ENCODE measurements around the gene B3GNT7. TPM values are rescaled to one million over a fixed set of nuclear protein-coding genes. Genes with fewer than 3 reads are reported as not detected.

The B3GNT7 gene
- total and polyA plus RNA-seq, 2 donors = 1.3 to 1.7 TPM

DNA sequence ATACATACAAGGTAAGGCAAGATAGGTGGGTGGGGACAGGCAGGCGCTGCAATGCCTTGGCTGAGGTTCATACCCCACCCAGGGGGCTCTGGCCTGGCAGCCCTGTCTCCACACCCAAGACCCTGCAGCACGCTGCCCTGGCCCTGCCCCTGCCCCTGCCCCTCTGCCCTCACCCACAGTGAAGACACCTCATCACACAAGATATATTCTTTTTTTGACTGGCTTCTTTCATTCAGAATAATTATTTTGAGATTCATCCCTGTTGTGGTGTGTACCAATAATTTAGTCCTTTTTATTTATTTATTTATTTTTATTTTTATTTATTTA is 11.4 kb upstream of the B3GNT7 start:
- DNase-seq (ENCODE audit: extremely low spot score) = no peak

DNA sequence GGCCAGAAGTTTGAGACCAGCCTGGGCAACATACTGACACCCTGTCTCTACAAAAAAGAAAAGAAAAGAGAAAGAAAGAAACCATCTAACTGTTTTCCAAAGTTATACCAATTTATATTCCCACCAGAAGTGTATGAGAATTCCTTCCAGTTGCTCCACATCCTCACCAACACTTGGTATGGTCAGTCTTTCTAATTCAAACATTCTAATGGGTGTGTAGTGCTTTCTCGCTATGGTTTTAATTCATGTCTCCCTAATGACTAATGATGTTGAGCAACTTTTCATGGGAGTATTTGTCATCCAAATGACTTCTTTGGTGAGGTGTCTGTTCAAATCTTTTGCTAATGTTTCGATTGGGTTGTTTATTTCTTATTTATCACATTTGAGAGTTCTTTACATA is 10.5 kb upstream of the B3GNT7 start:
- no peaks in the 10 kb centered on the region for H3K36me3 ChIP-seq (ENCODE audit: insufficient read depth)
- H3K27ac ChIP-seq (ENCODE audit: low read depth) = no peak overlapping the region
- DNase-seq (ENCODE audit: extremely low spot score) = no peak
- no peaks in the 10 kb centered on the region for H3K4me1 ChIP-seq (ENCODE audit: insufficient read depth)
- WGBS = 98% methylated on average over 2 of the region's 2 CpGs
- no peak overlapping the region for H3K4me3 ChIP-seq (ENCODE audit: low read depth, low read length)

More for the DNA sequence above, 11.4 kb upstream of the B3GNT7 start:
- Histone ChIP-seq H3K27ac (ENCODE audit: low read depth) (no peak overlapping the region), H3K4me1 (ENCODE audit: insufficient read depth) (no peaks in the 10 kb centered on the region), H3K4me3 (ENCODE audit: low read depth, low read length) (no peak overlapping the region), H3K36me3 (ENCODE audit: insufficient read depth) (no peaks in the 10 kb centered on the region)
- WGBS = 88% methylated on average over 2 of the region's 2 CpGs

DNA sequence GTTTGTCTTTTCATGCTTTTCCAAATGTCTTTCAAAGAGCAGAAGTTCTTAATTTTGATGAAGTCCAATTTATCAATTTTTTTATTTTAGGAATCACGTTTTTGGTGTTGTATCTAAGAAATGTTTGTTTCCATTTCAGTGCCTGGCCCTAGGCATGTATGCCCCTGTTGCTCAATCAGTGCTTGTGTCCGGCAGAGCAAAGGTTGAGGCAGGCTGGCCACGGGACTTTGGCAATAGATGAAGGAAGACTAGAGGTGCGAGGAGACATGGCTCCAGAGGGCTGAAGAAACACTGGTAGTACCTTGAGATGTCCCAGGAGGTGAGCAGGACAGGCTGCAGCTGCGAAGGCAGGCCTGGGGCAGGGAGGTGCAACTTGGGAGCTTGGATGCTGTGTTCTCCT is 10.1 kb upstream of the B3GNT7 start:
- no peaks in the 10 kb centered on the region for H3K4me1 ChIP-seq (ENCODE audit: insufficient read depth)
- no peak for DNase-seq (ENCODE audit: extremely low spot score)
- no peak overlapping the region for H3K27ac ChIP-seq (ENCODE audit: low read depth)
- H3K4me3 ChIP-seq (ENCODE audit: low read depth, low read length) = no peak overlapping the region
- H3K36me3 ChIP-seq (ENCODE audit: insufficient read depth) = no peaks in the 10 kb centered on the region
- 89% methylated on average over 5 of the region's 5 CpGs for WGBS

DNA sequence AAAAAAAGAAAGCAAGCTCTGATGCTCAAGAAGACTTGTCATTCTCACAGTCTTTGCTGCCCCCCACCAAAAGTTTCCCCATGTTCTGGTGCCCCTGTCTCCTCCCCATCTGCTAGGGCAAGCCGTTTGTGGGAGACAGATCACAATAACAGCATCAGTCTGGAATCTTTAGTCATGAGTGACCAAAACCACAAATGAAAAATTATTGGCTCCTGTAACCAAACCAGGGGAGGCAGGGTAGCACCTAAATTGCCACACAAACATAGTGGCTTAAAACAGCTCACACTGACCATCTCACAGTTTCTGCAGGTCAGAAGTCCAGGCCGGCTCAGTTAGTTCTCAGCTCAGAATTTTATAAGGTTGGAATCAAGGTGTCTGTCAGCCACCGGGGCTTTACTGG is 9.1 kb upstream of the B3GNT7 start:
- Histone ChIP-seq H3K27ac (ENCODE audit: low read depth) (no peak overlapping the region), H3K4me1 (ENCODE audit: insufficient read depth) (no peaks in the 10 kb centered on the region), H3K36me3 (ENCODE audit: insufficient read depth) (no peaks in the 10 kb centered on the region), H3K4me3 (ENCODE audit: low read depth, low read length) (no peak overlapping the region)
- no peak for DNase-seq (ENCODE audit: extremely low spot score)
- 73% methylated on average over 3 of the region's 3 CpGs for WGBS

DNA sequence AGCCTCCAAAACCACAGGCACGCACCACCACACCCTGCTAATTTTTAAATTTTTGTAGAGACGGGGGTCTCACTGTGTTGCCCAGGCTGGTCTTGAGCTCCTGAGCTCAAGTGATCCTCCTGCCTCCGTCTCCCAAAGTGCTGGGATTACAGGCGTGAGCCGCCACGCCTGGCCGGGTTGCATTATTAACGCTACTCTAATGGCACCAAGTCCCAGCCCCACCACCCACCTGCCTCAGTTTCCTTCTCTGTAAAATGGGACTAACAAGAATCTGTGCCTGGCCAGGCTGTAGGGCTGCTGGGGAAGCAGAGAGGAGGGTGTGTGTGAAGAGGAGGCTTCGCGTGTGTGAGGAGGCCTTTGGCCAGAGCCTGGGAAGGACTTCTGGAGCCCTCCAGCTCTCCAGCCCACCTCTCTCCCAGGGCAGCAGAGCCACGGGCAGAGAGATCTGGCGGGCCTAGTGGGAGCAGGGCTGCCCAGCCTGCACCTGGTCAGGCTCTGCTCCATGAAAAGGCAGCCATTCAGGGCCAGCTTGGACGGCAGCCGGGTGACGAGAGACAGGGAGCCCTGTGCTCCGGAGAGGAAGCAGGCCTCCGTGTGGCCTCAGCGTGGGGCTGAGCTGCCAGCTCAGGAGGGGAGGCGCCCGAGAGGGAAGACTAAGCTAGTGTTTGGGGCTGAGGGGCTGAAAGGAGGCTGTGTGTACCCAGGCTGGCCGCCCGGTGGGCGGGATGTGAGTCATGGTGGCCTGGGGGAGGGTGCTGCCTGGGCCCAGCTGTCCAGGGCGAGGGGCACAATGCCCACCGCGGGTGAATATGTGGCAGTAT is 7.4 kb upstream of the B3GNT7 start:
- Histone ChIP-seq H3K27ac (ENCODE audit: low read depth) (no peak overlapping the region), H3K4me1 (ENCODE audit: insufficient read depth) (no peaks in the 10 kb centered on the region), H3K4me3 (ENCODE audit: low read depth, low read length) (no peak overlapping the region), H3K36me3 (ENCODE audit: insufficient read depth) (no peaks in the 10 kb centered on the region)
- 54% methylated on average over 26 of the region's 26 CpGs for WGBS
- DNase-seq (ENCODE audit: extremely low spot score) = no peak

DNA sequence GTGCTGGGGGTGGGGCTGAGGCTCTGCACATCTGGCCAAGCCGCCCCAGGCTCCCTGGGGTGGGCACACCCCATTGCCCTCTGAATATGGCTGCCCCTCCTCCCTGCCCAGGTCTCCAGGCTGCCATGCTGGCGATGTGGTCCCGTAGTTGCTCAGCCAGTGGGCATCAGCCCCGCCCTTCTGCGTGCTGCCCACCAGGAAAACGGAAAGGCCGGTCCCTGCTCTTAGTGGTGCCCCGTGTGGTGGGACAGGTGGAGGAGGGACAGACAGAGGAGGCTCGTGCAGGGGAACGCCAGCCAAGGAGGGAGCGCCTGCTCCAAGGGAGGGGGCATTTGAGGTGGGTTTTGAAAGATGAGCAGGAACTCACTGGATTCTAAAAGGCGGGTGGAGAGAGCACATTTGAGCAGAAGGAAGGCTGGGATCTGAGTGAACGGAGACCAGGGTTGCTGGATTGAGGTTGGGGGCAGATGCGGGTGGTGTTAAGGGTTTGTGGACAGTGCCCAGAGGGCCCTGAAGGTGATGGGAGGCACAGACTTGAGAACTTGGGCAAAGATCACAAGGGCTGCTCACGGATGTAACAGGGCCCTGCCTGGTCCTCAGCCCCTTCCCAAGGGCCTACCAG is 6.7 kb upstream of the B3GNT7 start:
- DNase-seq (ENCODE audit: extremely low spot score) = no peak
- Histone ChIP-seq H3K4me3 (ENCODE audit: low read depth, low read length) (no peak overlapping the region), H3K27ac (ENCODE audit: low read depth) (no peak overlapping the region), H3K4me1 (ENCODE audit: insufficient read depth) (no peaks in the 10 kb centered on the region), H3K36me3 (ENCODE audit: insufficient read depth) (no peaks in the 10 kb centered on the region)
- 88% methylated on average over 15 of the region's 15 CpGs for WGBS

DNA sequence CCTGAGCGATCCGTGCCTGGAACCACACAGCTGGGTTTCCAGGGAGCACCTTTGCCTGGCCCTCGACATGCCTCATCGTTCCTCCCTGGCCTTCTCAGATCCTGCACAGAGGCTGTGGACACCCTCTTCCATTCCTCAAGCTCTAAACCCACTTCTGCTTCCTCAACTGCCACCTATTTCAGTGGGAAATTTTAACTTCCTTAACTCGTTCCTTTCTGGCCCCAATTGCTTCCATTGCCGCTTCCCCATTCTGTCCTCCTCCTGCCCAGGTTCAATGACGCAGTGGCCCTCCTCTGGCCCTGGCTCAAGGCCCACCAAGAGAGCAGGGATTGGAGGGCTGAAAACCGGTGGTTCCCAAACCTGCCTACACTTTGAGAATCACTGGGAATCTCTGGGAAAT is 4.8 kb upstream of the B3GNT7 start:
- no peak overlapping the region for H3K4me3 ChIP-seq (ENCODE audit: low read depth, low read length)
- no peak for DNase-seq (ENCODE audit: extremely low spot score)
- H3K27ac ChIP-seq (ENCODE audit: low read depth) = no peak overlapping the region
- H3K4me1 ChIP-seq (ENCODE audit: insufficient read depth) = no peaks in the 10 kb centered on the region
- H3K36me3 ChIP-seq (ENCODE audit: insufficient read depth) = no peaks in the 10 kb centered on the region
- WGBS = 72% methylated on average over 8 of the region's 8 CpGs

DNA sequence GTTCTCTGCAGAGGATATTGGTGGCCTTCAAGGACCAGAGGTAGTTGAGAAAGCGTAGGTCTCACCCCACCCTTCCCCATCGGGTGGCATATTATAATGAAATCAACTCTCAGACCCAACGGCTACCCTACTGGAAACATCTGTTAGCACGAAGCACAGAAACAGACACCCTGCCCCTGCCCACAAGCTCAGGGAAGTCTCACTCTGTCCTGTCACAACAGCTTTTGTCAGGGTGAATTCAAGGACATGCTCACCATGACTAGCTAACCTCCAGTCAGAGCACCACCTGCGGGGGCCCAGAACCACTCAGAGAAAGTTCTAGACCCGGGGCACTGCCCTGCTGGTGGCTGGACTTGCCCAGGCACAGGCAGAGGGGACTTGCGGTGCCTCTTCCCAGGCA is 3.5 kb upstream of the B3GNT7 start:
- H3K4me1 ChIP-seq (ENCODE audit: insufficient read depth) = no peaks in the 10 kb centered on the region
- no peak for DNase-seq (ENCODE audit: extremely low spot score)
- no peak overlapping the region for H3K4me3 ChIP-seq (ENCODE audit: low read depth, low read length)
- H3K36me3 ChIP-seq (ENCODE audit: insufficient read depth) = no peaks in the 10 kb centered on the region
- H3K27ac ChIP-seq (ENCODE audit: low read depth) = no peak overlapping the region
- 84% methylated on average over 7 of the region's 7 CpGs for WGBS

DNA sequence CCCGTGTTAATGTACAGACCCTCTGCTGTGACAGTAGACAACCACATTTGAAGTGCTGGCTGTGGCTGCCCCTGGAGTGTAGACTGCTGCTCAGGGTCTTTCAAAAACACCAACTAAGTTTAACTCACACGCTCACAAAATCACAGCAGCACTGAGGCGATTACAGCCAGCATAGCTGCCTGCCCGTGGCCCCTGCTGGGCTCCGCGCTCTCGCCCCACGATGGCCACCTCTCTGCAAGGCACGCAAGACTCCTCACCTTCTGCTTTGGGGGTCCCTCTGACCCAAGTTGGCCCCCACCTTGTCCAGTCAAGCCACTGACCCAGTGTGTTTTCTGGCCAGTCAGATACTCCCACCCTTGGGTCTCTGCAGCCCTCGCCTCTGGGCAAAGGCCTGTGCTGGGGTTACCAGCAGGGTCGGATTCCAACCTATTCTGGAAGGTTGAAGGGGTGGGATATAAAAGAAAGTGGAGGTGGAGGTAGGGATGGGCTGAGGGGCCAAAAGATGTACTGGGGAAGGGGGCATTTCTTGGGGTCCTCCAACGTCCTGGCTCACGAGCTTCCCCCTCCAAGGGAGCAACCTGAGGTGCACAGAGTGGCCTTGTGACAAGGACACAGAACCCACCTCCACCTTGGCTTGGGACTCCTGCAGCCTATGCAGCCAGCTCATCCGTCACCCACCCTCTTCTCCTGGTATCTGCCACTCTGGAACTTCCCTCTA is 2.9 kb upstream of the B3GNT7 start:
- Histone ChIP-seq H3K4me3 (ENCODE audit: low read depth, low read length) (no peak overlapping the region), H3K4me1 (ENCODE audit: insufficient read depth) (no peaks in the 10 kb centered on the region), H3K36me3 (ENCODE audit: insufficient read depth) (no peaks in the 10 kb centered on the region), H3K27ac (ENCODE audit: low read depth) (no peak overlapping the region)
- DNase-seq (ENCODE audit: extremely low spot score) = no peak
- WGBS = 92% methylated on average over 14 of the region's 14 CpGs

DNA sequence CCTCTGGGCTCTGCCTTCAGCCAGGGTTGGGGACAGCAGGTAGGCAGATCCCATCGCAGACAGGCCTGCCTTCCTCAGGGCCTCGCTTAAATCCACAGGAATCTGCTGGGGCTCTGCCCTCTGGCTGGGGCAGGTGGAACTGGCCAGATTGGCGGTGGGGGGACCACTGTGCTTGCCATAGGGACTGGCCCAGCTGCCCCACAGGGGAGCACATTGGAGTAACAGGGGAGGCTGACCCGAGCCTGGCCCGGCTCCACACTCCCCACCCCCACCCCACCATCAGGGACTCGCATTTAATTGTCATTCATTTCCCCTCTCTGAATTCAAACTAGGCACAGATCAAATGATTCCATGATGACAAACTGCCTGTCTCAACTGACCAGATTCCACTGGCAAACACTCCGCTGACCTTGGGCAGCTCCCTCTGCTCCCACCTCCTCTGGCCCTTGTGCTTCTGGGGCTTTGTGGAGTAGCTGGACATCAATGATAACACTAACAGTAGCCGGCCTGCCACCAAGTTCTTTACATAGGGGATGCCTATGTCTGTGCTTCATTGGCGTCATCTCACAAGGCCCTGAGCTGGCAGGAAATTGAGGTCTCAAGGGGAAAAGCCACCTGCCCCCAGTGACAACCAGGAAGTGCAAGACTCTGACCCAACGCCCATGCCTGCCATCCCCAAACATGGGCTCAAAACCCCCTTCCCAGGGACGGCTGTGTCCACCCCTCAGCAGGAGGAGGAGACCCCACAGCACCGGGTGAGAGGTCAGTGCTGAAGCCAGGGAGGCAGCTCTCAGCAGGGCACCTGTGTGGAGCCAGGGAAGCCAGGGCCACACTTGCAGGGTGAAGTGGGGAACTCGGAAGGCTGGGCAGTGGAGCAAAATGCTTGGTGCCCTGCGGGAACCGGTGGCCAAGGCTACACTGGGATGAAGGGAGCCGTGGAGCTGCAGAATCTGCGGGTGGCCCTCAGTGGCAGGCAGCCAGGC is 2.1 kb upstream of the B3GNT7 start:
- Histone ChIP-seq H3K36me3 (ENCODE audit: insufficient read depth) (no peaks in the 10 kb centered on the region), H3K4me1 (ENCODE audit: insufficient read depth) (no peaks in the 10 kb centered on the region), H3K4me3 (ENCODE audit: low read depth, low read length) (no peak overlapping the region), H3K27ac (ENCODE audit: low read depth) (no peak overlapping the region)
- 90% methylated on average over 17 of the region's 17 CpGs for WGBS
- no peak for DNase-seq (ENCODE audit: extremely low spot score)

DNA sequence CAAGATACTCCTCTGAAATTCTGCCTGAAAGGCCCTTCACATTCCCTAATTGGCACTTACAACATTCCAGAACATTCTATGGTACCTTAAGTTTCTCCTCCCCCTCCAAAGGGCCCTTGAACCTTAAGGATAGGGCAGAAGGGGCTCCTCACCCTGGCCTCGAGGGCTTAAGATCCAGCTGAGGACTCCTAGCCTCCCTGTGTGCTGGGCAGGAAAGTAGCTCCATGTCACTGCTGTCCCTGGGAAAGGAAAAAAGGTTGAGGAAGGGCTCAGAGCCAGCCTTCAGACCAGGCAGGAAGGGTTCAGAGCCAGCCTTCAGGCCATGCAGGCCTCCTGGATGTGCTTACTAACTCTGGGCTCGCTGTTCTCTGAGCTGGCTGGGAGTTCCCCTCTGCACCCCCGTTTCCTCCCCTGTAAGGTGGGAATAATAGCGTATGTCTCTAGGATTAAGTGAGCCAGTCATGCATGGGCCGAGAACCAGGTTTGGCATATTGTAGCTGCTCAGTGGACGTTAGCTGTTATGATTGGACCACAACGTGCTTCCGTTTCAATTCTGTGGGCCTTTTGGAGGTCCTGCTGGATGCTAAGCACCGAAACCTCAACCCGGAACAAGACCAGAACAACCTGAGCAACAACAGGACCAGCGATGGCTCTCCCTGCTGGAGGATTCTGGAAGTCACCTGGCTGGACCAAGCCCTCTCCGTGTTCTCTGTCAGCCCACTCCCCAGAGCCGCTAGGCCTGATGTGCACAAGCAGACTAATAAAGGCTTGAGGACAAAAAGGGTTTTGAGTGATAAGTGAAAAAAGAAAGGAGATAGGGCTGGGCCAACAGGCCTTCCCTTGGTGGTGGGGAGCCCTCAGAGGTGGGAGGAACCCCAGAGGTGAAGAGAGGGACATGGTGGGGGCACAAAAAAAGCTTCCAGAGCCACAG is 1.0 kb upstream of the B3GNT7 start:
- no peaks in the 10 kb centered on the region for H3K36me3 ChIP-seq (ENCODE audit: insufficient read depth)
- H3K4me3 ChIP-seq (ENCODE audit: low read depth, low read length) = no peak overlapping the region
- H3K27ac ChIP-seq (ENCODE audit: low read depth) = no peak overlapping the region
- DNase-seq (ENCODE audit: extremely low spot score) = no peak
- 90% methylated on average over 13 of the region's 13 CpGs for WGBS
- H3K4me1 ChIP-seq (ENCODE audit: insufficient read depth) = no peaks in the 10 kb centered on the region

DNA sequence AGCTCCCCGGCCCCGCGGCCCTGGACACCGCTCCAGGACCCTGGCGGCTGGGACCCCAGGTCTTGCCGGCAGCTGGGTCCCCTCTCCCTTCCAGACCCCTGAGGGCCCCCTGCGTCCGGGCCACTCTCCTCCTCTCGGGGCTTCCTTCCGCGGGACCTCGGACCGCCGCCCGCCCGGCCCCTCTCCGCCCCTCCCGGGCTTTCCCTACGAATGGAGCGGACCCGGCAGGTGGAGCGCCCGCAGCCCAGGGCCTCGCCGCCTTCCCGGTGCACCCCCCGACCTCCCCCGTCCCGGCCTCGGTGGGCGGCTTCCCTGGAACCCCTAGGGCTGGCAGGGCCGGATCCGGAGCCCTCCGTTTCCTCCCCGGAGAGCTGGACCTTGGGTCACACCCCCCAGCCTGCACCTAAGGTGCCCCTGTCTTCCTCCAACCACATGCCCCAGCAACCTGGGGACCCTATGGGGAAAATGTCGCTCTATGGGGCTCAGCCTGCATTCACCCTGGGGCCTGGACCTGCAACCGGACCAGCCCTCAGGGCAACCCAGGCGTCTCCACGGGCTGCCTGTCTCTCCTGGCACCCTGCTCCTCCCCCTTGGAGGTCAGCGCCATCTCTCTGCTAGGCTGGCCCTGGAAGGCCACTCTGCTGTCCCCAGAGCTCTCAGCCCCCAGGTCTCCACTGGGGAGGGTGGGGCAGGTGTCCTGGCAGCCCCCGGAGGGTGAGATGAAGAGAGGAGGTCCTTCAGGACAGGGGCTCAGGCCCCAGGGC is 730 bp downstream of the B3GNT7 start:
- no peaks in the 10 kb centered on the region for H3K4me1 ChIP-seq (ENCODE audit: insufficient read depth)
- 17% methylated on average over 41 of the region's 41 CpGs for WGBS
- no peaks in the 10 kb centered on the region for H3K36me3 ChIP-seq (ENCODE audit: insufficient read depth)
- H3K4me3 ChIP-seq (ENCODE audit: low read depth, low read length) = peak overlapping the region; percentile 50
- no peak for DNase-seq (ENCODE audit: extremely low spot score)
- no peak overlapping the region for H3K27ac ChIP-seq (ENCODE audit: low read depth)

Data from urinary bladder (tissue), 4 donors.